Daoy (cell line): ENCODE measurements around the gene KLF13. TPM values are rescaled to one million over a fixed set of nuclear protein-coding genes. Genes with fewer than 3 reads are reported as not detected.

Experiments
- DNase-seq: peaks from one replicate; pipeline ENCODE4 v3.0.0-alpha.2; 2015; ENCODE audit warnings: low read depth
- total RNA-seq: library from RNA; depleted of rRNA; stranded (reverse); fragments of >200 nt; shearing (Covaris generic); gene quantifications from 2 replicates; pipeline ENCODE4 v1.2.3, GENCODE V29; 2014

KLF13 gene
- total RNA-seq, 1 experiment from 2014 or later, result 21.4 TPM

DNA sequence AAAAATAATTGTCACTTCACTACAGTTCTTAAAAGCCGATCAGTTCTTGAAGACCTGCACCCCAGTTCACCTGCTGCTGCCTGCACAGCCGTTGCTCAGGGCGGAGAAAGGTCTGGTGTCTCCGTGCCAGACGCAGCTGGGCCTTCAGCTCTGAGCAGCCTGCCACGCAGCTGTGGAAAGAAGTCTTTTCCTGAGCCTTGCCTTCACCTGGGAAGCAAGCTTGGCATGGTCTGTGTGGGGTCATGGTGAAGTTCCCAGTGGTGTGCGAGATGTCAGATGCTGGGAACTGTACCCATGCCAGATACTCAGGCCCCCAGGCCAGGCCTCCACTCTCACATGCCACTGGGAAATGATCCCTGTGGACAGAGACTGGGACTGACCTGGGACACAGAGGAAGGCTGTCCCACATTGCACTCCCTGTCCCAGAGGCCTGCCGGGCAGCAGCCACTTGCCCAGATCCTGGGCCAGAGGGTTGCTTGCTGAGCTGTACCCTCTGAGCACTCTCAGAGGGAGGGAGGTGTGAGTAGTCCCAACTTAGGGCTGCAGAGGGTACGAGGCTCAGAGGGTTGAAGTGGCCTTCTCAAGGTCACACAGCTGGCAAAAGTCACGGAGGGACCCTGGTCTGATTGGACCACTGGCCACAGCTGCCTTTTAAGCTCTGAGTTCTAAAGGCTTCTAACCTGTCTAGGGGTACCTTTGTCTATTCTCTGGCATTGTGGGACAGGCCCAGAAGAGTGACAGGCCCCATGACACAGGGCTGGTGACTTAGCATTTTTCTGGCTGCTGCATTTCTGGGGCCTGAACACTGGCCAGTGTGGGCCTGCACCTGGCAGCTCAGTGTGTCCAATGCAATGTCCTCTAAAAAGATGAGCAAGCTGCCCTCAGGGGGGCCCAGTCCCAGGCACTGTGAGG, 55.4 kb downstream of the KLF13 start:
- no peak for DNase-seq

DNA sequence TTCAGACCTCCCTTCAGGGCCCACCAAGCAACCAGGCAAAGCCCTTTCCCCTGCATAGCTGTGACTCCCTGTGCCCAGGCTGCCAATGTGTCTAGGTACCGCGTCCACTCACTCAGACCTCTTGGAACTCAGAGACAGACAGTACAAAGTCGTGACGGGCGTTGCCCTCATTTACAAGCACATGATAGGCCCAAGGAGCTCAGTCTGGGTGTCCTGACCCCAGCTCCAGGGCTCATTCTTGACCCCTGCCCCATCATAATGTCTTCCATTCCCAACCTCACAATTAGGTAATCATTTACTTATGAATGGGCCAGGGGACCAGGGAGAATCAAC, 56.0 kb downstream of the KLF13 start:
- no peak for DNase-seq

DNA sequence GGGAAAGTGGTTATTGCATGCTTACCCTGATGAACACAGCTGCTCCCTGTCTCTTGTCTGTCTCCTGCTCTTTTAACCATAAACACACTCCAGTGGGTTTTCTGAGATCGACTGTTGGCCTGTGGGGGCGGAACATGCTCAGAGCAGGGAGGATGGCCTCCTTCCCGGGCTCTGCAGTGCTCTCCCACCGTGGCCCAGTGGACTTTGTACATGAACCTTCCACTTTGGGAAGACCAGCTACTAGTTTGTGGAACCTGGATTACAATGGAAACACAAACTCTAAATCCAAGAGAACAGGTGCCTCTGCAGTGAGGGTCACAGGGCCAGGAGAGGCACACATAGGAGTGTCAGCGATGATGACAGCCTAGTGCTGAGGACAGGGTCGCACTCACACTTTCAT, 56.5 kb downstream of the KLF13 start:
- no peak for DNase-seq

DNA sequence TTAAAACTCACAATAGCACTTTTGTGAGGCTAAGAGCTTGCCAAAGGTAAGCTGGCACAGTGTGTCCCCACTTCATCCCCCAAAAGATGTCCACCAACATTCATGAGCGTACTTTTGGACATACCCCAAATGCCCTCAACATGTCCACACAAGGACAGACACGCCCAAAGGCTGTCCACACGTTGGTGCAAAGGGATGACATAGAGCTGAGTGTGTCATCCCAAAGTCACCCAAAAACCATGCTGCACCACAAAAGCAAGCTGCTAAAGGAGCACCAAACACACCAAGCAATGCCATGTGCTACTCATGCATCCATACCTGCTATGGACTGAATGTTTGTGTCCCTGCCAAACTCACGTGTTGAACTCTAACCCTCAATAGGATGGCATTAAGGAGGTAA, 57.9 kb downstream of the KLF13 start:
- no peak for DNase-seq

DNA sequence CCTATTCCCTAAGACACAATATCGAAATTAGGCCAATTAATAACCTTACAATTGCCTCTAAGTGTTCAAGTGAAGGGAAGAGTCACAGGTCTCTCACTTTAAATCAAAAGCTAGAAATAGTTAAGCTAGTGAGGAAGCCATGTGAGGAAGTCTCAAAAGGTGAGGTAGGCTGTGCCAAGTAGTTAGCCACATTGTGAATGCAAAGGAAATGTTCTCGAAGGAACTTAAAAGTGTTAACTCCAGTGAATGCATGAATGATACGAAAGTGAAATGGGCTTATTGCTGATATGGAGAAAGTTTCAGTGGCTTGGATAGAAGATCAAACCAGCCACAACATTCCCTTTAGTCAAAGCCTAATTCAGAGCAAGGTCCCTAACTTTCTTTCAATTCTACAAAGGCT, 59.1 kb downstream of the KLF13 start:
- DNase-seq, result no peak

DNA sequence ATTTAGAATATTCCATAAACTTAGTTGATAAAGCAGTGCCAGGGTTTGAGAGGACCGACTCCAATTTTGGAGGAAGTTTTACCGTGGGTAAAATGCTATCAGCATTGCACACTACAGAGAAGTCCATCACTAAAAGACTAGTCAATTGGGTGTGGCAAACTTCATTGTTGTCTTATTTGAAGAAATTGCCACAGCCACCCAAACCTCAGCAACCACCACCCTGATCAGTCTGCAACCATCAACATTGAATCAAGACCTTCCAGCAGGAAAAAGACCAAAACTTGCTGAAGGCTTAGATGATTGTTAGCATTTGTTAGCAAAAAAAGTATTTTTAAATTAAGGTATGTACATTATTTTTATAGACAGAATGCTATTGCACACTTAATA, 60.5 kb downstream of the KLF13 start:
- no peak for DNase-seq

DNA sequence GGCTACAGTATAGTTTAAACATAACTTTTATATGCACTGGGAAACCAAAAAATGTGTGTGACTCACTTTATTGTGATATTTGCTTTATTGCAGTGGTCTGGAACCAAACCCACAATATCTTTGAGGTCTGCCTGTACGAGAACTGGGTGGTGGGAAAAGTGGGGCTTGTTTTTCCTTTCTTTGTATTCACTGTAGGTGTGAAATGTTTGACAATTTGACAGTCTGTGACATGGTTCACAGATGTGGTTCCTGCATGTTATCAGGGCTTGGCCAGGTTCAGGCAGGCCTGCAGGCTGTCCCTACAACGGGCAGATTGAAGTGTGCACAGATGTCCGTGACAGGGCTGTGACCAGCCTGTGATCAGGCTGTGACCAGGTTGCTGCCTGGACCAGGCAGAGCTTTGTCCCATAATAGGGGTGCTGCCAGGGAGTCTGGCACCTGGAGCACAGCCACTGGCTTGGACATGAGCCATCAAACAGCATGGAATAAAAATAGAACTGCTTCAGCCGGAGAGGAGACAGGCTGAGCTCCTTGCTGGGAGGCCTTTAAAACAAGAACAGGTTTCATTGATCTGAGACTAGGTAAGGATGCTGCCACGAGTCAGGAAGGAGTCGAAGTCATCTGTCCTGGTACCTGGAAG, 61.0 kb downstream of the KLF13 start:
- DNase-seq, result peak; percentile 26

DNA sequence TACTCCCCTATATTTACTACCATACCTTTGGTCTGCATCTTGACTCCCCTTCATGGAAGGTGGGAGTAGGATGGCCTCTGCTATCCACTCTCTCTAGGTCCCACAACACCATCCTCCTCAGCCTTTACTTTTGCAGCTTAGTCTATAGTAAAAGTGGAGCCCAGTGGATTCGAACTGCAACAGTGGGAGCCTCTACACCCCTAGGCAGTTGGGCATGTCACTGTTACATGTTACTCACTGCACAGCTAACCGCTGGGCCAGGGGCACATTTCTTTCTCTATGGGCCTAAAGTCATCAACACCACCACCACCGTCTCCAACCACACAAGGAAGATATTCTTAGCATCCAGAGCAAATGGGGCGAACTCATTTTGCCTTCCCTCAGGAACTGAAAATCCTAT, 62.9 kb downstream of the KLF13 start:
- no peak for DNase-seq

DNA sequence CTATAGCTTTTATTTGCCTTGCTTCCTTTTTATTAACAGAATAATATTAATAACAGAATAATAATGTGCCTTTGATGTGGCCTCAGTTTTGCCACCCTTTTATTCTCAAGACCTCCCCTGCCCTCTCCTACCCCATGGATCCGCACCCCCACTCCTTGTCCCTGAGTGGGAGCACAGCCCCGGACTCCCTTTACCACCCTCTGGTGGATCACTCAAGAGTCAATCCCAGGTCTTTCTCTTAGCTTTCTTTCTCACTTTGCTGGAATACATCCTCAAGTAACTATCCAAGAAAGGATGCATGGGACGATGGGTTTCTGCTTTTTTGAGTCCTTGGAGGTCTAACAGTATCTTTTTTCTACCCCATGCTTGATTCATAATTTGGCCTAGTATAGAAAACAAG, 63.4 kb downstream of the KLF13 start:
- no peak for DNase-seq

DNA sequence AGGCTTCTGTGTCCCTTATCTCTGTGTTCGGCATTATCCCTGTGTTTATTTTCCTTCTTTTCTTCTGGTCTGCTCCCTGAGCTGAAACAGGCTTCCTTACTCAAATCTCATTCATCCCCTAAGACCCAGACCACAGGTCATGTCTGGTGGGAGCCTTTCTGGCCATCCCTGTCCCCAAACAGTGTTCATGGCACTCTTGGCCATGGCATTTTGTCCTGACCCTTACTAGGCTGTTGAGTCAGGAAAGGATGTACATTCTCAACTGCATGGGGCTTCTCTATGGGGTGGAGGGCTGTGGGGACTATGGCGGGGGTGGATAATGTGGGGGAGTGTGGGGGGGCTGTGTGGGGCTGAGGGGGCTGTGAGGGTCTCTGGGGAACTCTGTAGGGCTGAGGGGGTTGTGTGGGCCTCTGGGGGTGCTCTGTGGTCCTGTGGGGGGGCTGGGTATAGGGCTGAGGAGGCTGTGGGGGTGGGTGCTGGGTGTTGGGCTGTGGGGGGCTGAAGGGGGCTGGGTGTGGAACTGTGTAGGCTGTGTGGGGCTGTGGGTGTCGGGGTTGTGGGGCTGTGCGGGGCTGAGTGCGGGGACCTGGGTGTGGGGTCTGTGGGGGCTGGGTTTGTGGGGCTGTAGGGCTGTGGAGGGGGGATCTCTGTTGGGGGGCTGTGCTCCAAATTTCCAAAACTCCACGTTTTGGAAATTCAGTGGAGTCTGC, 64.3 kb downstream of the KLF13 start:
- no peak for DNase-seq

DNA sequence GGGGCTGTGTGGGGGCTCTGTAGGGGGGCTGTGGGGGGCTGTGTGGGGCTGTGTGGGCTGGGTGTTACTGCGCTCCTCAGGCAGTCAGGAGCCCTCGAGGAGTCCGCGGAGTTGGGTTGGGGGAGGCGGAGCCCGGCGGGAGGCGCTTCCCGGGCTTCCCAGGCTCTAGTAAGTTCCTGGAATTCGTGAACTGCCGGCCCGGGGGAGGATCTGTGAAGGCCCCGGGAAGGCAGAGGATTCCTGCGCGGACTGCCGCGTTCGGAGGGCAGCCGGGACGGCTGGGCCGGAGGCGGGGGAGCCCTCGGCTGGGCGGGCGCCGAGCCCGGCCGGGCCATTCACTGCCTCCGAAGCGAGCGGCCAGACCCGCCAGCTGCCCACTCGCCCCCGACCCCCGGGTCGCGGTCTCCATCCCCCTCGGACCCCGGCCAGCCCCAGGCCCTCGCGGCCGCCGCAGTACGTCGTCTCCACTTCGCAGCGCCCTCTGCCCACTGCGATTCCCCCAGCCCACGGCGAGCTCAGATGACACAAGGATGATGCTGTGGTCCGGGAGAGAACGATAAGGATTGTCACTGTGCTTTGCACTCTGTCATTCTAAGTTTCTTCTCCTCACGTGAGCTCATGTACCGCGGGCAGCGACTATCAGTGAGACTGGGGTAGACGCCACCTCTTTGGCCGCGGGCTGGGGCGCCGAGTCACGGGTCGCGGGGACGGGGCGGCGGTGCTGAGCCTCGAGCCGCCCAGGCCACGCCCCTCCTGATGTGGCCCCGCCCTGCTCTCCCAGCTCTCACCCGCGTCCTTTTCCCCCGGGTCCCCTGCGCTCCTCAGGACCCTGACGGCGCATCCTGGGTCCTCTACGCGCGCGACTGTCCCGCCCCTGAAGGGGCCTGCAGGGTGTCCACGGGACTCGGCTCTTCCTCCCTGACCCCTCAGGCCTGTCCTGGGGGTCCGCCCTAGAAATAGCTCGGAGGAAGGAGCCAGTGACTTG, 65.3 kb downstream of the KLF13 start:
- DNase-seq, result peak; percentile 69

DNA sequence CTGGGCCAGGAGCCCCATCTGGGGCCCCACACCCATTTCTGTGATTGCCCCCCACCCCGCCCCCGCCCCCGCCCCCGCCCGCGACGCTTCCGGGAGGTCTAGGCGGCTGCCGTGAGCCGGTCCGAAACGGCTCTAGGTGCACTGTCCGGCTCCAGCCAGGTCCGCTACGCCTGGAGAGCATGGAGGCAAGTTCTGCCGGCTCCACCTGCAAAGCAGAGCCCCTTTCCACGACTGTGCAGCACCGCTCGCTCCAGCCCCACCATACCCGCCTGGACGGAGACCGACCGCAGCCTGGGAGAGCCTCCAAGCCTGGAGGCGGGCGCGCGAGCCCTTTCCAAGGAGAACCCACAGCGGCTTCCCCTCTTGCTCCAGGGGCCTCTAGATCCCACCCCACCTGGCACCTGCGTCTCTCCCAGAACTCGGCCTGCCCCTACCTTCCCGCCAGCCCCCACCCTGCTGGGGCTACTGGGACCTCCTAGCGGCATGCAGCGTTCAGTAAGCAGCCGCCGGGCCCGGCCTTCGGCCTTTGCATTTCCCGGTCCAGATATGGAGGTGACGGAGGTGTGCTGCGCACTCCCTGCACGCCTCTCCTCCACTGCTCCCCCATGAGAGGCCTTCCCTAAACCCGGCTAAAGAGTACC, 66.2 kb downstream of the KLF13 start:
- no peak for DNase-seq

DNA sequence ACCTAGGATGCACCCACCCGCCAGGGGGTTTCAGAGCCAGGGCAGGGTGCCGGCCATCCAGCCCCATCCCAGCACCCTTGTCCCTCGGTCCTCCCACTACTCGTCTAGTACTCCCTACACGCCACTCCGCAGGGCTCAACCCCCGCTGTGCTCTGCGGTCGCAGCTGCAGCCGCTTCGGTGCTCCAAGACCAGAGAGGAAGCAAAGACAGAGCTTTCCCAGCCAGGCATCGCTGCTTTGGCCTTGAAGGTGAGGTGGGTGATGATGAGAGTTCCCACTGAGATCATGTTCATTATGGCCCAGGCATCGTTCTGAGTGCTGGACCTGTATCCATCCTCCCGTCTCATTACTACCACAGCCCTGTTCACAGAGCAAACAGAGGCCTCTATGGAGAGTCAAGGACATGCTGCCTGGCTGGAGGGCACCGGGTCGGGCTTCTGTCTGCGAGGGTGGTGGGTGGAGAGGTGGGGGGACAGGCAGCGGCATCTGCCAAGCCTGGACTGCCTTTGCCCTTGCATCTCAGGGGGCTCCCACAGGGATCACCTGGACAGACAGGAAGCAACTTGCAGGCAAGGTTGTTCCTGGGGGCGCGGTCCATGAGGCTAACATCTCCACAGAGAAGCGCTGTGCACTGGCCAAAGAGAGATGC, 66.9 kb downstream of the KLF13 start:
- no peak for DNase-seq

DNA sequence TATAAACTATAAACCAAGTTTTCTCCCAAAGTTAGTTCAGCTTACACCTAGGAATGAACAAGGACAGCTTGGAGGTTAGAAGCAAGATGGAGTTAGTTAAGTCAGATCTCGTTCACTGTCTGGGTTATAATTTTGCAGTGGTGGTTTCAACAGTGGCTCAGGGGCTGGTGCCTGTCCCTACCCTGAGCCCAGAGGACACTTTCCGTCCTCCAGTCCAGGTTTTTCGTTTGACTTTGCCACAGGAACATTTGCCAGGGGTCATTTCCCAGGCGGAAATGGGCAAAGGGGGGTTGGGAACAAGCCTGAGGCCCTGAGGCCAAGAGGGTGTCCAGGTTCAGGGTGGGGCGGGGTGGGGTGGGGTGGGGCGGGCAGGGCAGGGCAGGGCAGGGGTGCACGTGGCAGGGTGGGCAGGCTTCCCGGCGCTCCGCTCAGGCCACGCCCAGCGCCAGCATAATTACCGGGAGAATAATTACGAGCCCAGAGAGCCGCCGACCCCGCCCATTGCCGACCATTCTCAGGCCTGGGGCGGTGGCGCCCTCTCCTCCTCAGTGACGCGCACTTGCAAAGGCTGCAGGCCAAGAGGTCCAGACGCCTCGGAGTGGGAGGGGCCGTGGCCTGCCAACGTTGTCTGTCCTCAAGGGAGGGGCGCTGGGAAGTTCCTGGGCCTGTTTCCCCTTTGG, 70.4 kb downstream of the KLF13 start:
- DNase-seq, result peak; percentile 89

DNA sequence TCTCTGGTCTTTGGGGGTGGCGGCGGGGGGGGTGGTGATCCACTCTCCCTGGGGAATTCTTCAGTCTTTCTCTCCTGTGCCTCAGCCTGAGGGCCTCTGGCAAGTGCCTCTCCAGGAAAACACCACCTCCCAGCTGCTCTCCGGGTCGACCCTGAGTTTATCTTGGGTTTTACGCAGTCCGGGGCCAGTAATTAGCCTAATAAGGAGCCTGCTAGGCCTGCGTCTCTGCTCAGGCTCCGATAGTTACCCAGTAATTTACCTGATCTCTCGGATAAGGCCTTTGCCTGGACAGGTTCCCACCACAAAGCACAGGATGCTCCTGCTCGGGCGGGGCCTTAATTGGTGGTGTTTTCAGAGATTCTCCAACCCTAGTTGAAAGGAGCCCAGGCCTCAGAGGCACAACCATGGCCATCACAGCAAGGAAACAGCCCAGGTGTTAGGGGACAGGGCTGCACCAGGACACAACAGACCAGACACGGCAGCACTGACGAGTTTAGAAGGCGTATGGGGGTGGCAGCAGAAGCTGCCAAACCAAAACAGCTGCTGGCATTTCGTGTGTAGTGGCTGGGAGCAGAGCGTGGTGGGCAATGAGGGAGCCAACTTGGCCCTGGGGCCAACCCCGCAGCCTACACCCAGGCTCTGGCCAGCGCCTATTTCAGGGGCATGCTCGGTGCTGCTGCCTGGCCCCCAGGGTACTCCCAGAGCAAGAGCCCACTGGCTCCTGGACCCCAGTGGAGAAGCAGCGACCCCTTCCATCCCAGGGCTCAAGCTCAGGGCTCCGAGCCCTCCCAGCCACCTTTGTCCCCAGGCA, 71.4 kb downstream of the KLF13 start:
- DNase-seq, result no peak

DNA sequence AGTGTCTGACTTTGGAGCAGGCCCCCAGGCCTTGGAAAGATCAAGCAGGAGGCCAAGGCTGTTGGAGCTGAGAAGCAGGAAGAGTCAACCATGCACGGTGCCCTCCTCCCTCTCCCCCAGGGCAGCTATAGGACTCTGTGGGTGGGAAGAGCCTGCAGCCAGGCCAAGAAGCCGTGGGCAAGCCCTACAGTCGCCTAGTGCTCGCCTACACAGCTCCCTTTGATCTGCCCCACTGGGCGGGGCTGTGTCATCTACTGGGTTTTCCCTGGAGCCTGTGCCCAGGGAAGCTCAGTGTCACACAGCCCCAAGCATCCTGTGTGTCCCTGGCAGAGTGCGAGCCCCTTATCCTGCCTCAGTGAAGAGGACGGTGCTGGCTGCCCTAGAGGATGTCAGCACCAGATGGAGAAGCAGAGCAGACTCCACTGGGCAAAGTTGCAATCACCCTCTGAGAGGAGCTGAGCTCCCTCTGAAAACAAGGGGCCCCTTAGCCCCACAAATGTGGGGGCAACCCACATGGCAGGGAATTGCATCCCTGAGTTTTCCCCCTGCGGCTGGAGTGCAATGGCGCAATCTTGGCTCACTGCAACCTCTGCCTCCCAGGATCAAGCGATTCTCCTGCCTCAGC, 72.2 kb downstream of the KLF13 start:
- DNase-seq, result peak; percentile 31

DNA sequence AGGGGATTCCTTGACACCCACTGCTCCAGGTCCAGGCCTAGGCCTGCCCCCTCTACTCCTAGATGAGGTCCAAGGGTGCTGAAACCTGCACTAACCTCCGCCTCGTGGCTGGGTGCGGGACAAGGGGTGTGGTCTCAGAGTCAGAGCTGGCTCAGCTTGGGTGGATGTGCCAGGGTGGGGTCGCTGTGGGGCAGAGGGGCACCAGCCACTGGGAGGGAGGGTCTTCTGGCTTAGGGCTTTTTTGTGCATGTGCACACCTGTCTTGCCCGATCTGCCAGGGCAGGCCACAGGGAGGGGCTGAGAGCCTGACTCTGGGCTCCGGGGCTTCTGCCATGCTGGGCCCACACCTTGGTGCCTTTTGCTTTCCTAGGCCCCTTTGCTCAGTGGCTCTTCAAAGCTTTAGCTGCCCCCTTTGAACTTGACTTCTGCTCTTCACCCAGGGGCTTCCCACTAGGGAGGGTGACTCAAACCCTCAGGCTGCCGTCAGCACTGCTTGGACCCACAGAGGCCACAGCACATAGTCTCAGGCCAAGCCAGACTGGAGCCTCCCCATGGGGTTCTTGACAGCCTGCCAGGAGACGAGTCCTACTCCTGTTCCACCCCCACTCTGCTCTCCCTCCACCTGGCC, 73.0 kb downstream of the KLF13 start:
- peak; percentile 49 for DNase-seq
